ENCODE measurements around the gene RPL35. TPM values are rescaled to one million over a fixed set of nuclear protein-coding genes. Genes with fewer than 3 reads are reported as not detected.
A peak's percentile ranks its signal among the peaks of the same experiment; 100 is the strongest.

The RPL35 gene
- total RNA-seq = 1,000 to 10,000 TPM in 3 of 4 donors, 100 to 1,000 TPM in 1; 913 to 5,275 (median 2,170) TPM

DNA sequence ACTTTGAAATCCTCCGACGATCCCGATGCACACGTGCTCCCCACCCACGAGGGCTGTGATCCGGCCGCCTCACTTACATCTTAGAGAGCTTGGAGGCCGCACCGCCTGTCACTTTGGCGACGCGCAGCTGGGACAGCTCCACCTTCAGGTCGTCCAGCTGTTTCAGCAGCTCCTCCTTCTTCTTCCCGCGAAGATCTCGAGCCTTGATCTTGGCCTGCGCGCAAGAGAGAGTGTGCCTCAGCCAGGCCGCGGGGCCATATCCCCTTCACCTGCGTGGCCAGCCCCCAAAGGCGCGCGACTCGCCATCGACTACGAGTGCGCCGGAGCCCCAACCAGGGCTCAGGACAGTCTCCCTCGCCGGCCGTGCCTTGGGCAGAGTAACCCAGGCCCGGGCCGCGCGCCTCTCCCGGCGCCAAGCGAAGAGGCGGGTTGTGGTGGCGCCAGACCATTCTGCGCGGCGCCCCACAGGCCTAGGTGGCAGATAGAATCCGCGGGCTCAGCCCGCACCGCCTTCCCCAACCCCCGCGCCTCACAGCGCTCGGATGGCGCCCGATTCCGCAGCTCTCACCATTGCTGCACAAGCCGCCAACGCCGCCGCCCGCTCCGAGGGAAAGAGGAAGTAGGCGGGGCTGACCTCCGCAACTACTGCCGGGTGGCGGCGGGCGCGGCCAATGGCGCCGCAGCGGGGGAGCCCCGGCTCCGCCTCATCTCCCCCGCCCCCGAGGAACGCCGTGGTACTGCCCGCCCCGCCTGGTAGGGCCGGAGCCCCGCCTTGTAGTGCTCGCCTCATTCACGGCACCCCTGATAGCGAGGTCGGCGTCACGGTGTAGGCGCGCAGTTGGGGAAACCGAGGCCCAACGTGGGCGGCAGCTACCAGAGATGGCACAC is at the start of gene RPL35, which contains the start of gene ARPC5L:
Gene RPL35, minus strand, starts transcription at position 616 of the 888 bp plus-strand sequence. Its CDS starts 45 bp downstream, at position 571.
Gene ARPC5L, plus strand, starts transcription at position 789 of the 888 bp plus-strand sequence. CDS start 7,161 bp downstream, outside the sequence.
- Histone ChIP-seq H3K27me3 (no peaks in the 10 kb centered on the region), H3K27ac (peak within 1 kb of the TSS; percentile 80 to 87), H3K4me3 (peak within 1 kb of the TSS; percentile 70 to 72), H3K36me3 (no peaks in the 10 kb centered on the region), H3K4me1 (no peaks in the 10 kb centered on the region), H3K9me3 (no peaks in the 10 kb centered on the region)
- TF ChIP-seq POLR2A (IDR thresholded peaks at IDR 0.05) = peak; percentile 75 to 95
- TF ChIP-seq, protein P1, sequence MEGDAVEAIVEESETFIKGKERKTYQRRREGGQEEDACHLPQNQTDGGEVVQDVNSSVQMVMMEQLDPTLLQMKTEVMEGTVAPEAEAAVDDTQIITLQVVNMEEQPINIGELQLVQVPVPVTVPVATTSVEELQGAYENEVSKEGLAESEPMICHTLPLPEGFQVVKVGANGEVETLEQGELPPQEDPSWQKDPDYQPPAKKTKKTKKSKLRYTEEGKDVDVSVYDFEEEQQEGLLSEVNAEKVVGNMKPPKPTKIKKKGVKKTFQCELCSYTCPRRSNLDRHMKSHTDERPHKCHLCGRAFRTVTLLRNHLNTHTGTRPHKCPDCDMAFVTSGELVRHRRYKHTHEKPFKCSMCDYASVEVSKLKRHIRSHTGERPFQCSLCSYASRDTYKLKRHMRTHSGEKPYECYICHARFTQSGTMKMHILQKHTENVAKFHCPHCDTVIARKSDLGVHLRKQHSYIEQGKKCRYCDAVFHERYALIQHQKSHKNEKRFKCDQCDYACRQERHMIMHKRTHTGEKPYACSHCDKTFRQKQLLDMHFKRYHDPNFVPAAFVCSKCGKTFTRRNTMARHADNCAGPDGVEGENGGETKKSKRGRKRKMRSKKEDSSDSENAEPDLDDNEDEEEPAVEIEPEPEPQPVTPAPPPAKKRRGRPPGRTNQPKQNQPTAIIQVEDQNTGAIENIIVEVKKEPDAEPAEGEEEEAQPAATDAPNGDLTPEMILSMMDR (IDR thresholded peaks at IDR 0.05) = peak in 3 of 4 experiments; percentile 8 to 19 (median 15)
- intact Hi-C loops (cut with DNase I; ENCODE audit: low total_unique reads) = no loop called here
- DNase-seq = peak; percentile 92 to 93

DNA sequence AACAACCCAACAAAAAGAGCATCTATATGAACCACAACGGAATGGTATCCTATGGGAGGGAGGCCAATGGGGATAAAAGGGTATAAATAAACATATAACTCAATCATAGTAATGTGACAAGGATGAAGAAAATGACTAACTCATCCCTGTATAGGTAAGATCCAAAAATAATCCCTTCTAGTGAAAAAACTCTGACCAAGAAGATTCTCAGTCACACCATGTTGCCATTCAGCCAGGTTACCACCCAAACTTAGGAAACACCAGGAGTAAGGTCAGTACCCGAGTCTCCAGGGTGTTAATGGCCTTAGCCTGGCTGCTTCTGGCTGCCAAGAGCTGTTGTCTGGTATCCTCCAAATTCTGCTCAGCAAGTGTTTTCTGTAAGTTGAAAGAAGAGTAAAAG is 46.3 kb upstream of the RPL35 start:
- no peak overlapping the region for H3K27ac ChIP-seq
- no peak for DNase-seq
- no peaks in the 10 kb centered on the region for H3K27me3 ChIP-seq
- no peaks in the 10 kb centered on the region for H3K9me3 ChIP-seq
- H3K36me3 ChIP-seq = no peaks in the 10 kb centered on the region
- intact Hi-C loops (cut with DNase I; ENCODE audit: low total_unique reads) = no loop called here
- TF ChIP-seq, protein P1 (IDR thresholded peaks at IDR 0.05) = no peak
- TF ChIP-seq POLR2A (IDR thresholded peaks at IDR 0.05) = no peak
- no peaks in the 10 kb centered on the region for H3K4me1 ChIP-seq
- no peak overlapping the region for H3K4me3 ChIP-seq

DNA sequence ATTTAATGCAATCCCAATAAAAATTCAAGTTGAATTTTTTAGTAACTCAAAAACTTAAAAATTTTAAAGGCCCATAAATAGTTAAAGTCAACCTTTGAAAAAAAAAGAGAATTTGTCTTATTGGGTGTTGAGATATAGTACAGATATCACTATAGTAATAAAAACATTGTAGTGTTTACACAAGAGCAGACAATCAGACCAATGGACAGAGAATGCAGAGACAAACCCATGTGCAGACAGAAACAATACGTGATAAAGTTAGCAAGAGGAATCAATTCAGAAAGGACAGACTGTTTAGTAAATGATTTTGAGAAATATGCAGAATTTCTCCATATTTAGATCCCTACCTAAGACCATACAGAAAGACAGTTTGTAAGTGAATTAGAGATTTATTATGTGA is 45.2 kb upstream of the RPL35 start:
- Histone ChIP-seq H3K36me3 (no peaks in the 10 kb centered on the region), H3K4me3 (no peak overlapping the region), H3K9me3 (no peaks in the 10 kb centered on the region), H3K4me1 (no peaks in the 10 kb centered on the region), H3K27ac (no peak overlapping the region), H3K27me3 (no peaks in the 10 kb centered on the region)
- DNase-seq = no peak
- TF ChIP-seq, protein P1 (IDR thresholded peaks at IDR 0.05) = no peak
- TF ChIP-seq POLR2A (IDR thresholded peaks at IDR 0.05) = no peak
- intact Hi-C loops (cut with DNase I; ENCODE audit: low total_unique reads) = no loop called here

DNA sequence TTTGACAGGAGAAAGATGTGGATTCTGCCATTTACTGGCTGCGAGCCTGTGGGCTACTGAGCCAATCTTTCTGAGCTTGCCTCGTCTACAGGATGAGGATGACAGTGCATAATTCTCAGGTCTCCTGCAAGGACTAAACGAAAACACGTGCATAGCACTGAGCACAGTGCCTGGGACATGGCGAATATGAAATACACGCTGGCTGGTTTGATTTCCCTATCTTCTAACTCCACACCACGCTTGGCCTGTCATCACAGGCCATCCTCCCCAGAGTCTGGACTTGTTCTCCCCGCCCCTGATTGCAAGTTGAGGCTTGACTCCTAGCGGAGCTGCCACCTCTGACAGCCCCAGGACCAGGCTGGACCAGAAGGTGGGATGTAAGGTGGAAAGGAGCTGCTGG is 38.1 kb upstream of the RPL35 start:
- Histone ChIP-seq H3K9me3 (no peaks in the 10 kb centered on the region), H3K36me3 (no peaks in the 10 kb centered on the region), H3K4me3 (no peak overlapping the region), H3K27ac (no peak overlapping the region), H3K27me3 (no peaks in the 10 kb centered on the region), H3K4me1 (no peaks in the 10 kb centered on the region)
- intact Hi-C loops (cut with DNase I; ENCODE audit: low total_unique reads) = no loop called here
- no peak for DNase-seq
- TF ChIP-seq, protein P1 (IDR thresholded peaks at IDR 0.05) = no peak
- no peak for TF ChIP-seq POLR2A (IDR thresholded peaks at IDR 0.05)
